A204.1 (cell line): ENCODE results near the gene HAGH.
"Not testable (repeated sequence)": the region's sequence is repeated elsewhere in the genome, so short reads cannot be mapped to it uniquely, and the experiment has no call there.

Experiments
- FAIRE-seq: peaks from 2 replicates; lab custom pipeline; 2012; peaks lifted over from hg19 to GRCh38; lab: Jason Lieb, UNC

Gene HAGH

DNA sequence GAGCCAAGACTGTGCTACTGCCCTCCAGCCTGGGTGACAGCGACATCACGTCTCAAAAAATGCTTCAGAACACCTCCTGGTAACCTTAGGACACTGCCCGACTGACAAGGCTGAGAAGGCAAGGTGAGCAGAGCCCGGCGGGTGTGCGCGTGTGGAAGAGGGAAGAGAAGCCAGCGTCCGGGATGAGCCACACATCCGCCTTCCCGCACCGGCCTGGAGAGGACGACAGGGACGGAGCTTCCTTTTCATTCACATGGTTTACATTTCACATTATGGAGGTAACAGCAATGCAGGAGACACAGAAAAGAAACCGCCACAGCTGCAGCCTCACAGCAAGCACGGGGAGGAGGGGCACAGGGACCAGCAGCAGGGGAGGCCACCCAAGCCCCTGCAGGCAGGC lies 16.5 kb downstream of the HAGH start:
- FAIRE-seq = no peak

DNA sequence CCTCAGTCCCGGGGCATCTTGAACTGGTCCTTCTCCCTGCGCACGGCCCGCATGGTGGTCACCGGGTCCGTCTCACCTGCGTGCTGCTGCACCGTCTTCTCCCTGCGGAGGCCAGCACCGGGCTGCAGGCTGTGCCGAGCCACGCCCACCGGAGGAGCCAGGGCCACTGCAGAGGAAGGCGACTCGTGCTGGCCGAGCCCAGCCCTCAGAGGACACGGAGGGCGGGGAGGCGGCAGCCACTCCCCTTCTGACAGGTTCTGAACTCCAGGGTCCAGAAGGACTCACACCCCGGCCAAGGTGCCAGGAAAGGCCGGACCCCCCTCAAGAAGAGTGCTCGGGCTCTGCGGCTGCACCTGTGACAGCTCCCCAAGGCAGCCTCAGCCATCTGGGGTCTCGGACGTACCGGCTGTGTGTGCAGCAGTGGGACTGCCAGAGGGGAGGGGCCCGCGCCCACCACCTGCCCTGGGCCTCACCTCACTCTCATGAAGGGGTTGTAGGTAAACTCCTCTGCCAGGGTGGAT lies 17.3 kb downstream of the HAGH start:
- no peak for FAIRE-seq

DNA sequence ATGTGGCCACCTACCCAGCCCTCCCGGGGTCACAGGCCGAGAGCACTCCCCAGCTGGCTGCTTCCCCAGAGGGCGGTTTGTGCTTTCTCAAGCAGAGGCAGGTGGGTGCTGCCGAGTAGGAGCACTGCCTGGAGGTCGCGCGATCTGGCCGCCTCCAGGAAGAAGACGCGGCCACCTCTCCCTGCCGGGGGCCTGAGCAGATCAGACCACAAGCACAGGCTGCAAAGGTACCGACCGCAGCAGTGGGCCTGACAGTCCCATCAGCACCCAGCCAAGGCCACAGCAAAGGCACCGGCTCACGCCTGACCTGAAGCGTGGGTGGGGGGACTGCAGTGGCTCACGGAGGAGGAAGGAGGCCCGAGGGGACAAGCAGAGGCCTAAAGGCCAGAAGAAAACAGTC lies 17.9 kb downstream of the HAGH start:
- no peak for FAIRE-seq

DNA sequence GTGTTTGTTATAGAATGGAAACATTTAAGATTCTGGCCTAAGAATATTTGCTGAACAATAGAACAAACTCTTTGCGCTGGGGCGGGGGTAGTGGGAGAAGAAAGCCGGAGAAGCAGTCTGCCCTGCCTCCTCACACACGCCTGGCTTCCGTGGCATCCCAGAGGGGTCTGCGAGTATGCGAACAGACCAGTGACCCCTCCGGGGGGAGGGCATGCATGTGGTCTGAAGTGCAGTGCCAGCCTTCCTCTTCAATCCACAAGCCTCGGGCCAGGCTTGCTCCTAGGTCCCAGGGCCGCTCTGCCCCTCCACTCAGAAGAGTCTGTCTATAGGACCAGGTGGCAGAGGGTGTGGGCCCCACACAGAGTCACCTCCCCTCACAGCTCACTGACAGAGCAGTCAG lies 19.0 kb downstream of the HAGH start:
- no peak for FAIRE-seq

DNA sequence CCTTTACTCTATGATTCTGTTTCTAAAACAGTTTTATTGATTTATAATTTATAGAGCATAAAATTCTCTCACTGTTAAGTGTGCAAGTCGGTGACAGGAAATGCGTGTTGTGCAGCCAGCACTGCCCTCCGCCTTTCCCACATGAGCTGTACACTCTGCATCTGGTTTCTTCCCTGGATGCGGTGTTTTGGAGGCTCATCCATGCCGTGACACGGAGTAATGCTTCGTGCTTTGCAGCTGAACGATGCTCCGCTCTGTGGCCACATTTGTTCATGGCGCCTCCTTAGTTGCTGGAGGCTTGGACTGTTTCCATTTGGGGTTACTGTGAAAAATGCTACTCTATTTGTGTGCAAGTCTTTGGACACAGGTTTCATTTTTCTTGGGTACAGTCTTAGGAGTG lies 25.9 kb downstream of the HAGH start:
- no peak for FAIRE-seq

DNA sequence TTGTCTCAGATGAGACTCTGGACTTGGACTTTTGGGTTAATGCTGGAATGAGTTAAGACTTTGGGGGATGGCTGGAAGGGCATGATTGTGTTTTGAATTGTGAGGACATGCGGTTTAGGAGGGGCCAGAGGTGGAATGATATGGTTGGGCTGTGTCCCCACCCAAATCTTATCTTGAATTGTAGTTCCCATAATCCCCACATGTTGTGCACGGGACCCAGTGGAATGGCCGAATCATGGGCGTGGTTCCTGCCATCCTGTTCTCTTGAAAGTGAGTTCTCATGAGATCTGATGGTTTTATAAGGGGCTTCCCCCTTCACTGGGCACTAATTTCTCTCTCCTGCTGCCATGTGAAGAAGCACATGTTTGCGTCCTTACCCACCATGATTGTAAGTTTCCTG lies 27.4 kb downstream of the HAGH start:
- FAIRE-seq = not testable (repeated sequence)

DNA sequence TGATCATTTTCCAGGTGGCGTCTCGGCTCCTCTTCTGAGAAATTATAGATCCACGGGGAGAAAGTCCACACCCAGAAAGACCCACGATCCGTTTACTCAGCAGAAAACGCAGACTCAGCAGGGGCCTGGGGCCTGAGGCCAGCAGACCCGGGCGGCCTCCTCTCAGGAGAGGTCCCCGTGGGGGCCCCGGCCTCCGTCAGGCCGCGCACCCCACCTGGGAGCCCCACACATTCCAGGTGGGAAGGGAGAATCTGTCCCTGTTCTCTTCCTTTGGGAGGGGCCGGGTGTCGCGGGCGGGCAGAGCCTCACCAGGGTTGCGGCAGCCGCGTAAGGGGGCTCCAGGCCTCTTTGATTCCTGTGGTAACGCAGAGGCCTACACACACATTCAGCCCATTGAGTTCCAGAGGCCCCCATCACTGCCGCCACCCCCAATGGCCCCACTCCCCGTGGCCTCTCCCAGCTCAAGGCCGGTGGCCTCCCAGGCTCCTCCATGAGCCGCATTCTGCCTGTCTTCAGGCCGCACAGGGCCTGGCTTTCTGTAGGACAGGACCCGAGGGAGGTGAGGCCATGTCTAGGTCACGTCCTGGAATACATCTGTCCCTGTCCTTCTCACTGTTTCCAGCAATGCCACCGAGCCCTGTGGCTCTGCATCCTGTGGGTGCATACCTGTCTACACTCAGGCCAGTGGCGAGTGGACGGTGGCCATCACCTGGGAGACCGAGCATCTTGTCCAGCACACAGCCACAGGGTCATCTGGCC lies 31.5 kb downstream of the HAGH start:
- no peak for FAIRE-seq

DNA sequence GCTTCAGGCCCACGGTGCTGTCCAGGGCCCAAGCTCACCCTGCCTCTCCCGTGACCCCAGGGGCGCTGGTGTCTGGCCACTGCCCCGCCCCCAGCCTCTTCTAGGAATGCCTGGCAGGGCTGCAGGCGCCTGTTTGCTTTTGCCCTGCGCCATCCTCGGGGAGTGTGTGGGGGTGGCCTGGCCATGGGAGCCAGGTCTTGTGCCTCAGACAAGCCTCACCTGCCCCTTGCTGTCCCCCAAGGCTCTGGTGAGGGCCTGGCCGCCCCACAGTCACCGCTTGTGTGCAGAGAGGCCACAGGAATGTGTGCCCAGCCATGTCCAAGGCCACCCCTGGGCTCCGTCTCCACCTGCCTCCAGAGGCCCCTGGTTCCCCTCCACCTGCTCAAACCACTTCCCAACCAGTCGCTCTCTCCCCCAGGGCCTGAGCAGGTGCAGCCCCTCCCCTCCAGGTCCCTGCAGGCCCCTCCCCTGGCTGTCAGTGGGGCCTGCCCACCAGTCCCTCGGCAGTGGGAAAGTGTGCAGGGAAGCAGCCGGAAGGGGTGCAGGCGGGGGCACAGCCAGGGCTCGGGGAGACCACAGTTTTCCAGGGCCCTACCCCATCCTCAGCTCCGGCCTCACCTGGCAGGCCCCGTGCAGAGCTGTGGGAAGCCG lies 32.3 kb downstream of the HAGH start:
- FAIRE-seq = no peak

DNA sequence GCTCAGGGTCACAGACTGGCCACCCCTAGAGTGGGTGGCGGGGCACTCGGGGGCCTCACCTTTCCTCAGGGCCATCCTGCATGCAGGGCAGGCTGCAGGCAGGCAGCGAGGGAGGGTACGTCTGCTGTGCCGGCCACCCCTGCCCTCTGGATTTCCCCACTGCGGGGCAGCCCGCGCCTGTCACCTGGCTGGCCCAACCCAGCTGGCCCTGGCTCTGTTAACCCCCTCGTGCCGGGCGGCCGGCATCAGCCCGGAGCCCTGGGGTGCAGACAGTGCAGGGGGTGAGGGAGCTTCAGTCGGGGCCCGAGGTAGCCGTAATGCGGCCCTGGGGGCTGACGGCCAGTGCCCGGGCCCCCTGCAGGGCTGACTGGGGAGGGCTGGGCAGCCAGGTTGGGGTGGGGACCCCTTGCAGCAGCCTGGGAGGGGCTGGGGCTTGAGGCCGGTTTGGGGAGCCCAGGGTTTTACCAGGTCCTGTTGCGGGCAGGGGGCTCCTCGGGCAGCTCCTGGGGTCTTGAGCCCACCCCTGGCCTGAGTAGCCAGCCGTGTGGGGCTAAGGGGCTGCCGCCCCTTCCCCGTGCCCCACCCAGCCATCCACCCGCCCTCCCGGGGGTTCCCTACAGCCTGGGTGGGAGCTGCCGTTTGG lies 32.9 kb downstream of the HAGH start, which contains the start of gene IGFALS:
Gene IGFALS, minus strand, starts transcription at position 128 of the 643 bp plus-strand sequence. Its CDS starts 53 bp downstream, at position 75.
- FAIRE-seq = no peak

DNA sequence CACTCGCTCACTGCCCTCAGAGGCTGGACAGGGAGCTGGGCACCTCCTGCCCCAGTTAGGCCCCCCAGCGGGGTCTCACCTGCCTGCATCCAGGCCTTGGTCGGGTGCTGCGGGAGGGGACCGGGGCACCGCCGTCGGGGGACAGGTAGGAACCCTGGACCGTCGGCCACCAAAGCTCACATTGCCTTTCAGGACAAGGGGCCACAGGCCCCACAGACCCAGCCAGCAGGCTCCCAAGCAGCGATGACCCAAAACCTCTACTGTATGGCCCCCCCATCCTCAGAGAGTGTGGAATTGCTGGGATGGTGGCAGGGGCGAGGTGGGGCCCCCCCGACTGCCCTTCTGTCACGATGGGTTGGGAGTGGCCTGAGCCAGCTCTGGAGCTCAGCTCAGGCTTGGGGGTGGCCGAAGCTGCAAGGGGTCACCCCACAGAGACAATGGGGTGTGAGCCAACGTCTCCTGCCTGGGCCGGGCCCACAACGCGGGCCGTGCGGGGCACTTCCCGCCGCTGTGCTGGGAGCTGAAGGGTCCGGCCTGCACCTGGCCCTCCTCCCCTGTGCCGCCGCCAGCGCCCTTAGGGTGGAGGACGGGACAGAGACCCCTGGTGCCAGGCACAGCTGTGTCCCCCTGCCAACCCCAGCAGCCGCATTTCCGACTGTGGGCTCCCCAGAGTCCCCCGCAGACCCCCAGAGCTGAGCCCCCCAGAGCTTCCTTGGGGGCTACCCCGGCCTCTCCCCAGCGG lies 33.6 kb downstream of the HAGH start:
- FAIRE-seq = no peak

DNA sequence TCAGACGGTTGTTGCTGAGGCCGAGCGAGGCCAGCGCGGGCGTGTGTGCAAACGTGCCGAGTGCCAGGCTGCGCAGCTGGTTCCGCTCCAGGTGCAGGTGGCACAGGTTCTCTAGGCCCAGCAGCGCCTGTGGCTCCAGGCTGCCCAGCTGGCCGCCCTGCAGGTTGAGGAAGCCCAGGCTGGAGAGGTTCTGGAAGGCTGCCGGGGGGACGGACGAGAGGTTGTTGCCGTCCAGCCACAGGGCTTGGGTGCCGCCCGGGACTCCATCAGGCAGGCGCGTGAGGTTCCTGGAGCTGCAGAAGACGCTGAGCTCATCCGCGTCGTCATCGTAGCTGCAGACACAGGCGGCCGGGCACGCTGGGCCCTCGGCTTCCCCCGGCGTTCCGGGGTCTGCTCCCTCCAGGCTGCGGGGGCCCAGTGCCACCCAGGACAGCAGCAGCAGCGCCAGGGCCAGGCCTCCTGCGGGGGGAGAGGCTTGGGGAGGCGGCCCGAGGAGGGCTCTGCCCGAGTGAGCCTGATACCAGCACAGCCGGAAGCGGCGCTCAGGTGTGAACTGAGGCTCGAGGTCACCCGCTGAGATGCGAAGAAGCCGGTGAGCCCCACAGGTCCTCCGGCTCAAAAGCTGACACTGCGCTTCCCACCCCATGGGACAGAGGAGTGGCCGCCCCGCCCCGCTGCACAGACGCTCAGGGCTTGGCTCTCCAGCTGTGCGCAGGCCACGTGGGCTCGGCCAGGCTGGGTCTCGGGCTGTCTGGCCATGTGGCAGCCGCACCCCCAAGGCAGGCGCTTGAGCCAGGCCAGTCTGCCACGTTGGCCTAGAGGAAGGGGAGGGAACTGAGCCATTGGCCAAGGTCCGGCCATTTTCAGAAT lies 34.4 kb downstream of the HAGH start:
- no peak for FAIRE-seq

DNA sequence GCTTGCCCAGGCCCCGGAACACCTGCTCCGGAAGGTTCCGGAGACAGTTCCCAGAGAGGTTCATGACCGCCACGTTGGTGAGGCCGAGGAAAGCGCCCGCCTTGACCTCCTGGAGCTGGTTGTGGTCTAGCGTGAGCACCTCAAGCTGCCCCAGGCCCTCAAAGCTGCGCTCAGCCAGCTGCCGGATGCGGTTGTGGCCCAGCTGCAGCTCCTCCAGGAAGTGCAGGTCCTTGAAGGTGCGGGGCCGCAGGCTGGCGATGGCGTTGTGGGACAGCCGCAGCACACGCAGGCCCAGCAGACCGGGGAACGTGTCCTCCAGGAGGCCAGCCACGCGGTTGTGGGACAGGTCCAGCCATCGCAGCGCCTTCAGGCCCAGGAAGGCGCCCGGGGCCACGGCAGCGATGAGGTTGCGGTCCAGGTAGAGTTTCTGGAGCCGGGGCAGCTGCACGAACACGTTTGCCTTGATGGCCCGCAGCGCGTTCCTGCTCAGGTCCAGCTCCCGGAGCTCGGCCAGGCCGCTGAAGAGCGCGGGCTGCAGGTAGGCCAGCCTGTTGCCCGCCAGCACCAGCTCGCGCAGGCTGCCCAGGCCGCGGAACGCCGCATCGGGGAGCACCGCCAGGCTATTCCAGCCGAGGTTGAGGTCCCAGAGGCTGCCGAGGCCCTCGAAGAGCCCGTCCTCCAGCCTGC lies 35.2 kb downstream of the HAGH start:
- no peak for FAIRE-seq

DNA sequence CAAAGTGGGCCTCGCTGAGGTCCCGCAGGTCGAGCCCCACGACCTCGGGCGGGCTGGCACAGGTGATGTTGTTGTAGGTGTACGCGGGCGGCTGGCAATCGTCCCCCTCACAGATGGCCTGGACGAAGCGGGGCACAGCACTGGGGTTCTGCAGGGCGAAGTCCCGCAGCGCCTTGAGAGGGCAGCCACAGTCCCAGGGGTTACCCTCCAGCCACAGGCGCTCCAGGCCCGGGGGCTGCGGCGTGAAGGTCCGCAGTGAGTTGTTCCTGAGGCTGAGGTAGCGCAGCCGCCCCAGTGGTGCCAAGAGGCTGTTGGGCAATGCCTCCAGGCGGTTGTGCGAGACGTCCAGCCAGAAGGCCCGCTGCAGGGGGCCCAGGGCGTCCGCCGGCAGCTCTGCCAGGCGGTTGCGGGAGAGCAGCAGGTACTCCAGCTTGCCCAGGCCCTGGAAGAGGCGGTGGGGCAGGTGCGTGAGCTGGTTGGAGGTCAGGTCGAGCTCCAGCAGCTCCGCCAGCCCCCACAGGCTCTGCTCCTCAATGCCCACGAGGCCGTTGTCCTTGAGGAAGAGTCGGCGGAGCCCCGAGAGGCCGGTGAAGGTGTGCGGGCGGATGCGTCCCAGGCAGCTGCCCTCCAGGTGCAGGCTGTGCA lies 35.9 kb downstream of the HAGH start:
- FAIRE-seq = no peak

DNA sequence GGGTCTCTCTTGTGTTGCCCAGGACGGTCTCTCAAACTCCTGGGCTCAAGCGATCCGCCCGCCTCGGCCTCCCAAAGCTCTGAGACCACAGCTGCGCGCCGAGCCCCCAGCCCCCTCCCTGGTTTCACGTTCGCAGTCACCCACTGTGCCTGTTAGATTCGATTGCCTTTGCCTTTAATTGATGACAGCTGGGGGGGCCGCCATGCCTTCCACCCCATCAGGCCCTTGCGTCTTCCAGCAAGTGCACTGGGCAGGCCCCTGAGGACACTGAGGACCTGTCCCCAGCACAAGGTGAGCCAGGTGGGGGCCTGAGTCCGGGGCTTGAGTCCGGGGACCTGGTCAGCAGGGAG lies 36.4 kb downstream of the HAGH start:
- no peak for FAIRE-seq

DNA sequence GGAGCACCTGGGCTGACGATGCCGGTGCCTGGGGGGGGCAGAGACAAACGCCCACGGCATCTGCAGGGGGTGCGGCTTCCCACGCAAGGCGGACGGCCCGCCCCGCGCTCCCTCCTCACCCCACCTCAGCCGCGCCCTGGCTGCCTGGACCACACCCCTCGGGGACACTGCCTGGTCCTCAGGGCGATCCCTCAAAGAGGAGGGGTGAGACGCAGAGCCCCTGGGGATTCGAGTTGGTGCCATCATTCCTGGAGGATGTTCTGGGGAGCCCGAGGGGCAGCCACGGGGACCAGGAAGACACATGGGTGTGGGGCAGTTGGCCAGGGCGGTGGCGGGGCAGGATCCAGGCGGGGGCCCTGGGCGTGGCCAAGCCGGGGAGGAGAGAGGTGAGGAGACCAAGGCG lies 37.0 kb downstream of the HAGH start:
- FAIRE-seq = no peak

DNA sequence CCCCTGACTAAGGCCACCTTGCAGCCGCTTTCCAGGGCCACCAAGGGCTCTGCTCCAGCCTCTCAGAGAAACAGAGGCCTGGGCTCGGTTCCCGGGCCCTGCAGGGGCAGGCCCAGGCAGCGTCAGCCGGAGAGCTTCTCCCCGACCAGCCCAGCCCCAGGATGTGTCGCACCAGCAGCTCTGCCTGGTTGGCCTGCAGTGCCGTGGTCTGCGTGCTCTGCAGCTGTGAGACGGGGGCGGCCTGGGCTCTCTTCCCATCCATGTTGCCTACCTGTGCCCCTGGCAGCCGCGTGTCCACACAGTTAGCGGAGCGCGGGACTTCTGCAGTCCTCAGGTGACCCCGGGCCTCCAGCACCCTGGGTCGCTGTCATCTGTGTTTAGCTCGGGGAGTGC lies 37.9 kb downstream of the HAGH start:
- FAIRE-seq = no peak

DNA sequence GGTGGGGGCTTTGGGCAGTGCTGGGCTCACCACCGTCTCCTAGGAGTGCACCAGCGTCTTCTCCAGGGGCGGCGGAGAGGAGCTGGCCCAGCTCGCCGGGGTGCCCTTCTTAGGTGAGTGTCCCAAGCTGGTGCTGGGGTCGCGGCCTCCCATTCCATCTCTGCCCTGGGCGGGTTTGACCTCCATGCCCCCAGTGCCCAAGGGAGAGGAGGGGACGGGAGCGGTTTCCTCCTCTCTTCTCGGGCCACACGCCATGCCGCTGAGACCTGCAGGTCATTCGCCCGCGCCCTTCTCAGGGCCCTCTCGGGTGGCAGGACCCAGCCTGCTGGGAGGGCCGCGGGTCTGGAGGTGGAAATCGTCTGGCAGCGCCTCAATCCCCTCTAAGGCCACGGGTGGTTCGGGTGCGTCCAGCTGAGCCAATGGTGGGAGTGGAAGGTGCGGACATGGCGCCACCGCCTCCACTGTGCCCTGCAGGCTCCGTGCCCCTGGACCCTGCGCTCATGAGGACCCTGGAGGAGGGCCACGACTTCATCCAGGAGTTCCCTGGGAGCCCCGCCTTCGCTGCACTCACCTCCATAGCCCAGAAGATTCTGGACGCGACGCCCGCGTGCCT lies 38.4 kb downstream of the HAGH start:
- no peak for FAIRE-seq

DNA sequence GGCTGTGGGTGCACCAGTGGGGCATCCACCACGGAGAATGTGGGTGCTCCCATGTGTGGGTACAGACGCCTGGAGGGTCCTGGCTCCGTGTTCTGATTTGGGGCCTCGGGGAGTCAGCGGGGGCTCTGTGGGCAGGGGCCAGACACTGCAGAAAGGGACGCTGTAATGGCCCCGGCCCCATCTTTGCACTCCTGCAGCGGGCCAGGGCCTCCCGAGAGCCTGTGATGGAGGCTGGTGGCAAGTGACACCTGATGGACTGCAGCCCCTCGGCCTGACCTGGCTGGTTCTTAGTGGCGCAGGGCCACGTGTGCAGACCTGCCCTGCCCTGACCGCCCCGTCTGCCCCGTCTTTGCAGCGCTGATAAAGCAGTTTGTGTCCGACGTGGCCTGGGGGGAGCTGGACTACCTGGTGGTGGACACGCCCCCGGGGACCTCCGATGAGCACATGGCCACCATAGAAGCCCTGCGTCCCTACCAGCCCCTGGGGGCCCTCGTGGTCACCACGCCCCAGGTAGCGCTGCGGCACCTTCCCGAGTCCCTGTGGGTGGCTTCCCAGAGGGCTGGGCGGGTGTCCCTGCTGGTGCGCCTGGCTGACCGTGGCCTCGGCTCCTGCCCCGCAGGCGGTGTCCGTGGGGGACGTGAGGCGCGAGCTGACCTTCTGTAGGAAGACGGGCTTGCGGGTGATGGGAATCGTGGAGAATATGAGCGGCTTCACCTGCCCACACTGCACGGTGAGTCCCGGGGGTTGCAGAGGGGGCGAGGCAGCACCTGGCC lies 39.1 kb downstream of the HAGH start:
- FAIRE-seq = no peak

DNA sequence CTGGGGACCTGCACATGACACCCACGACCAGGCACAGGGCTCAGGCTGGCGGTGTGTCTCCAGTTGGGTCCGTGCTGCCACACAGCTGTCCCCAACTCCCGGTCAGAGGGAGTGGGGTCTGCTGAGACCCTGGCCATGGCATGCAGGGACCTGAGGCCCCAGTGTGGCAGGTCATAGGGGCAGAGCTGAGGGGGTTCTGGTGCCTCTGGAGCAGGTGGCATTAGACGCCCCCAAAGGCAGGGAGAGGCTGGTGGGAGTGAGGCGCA lies 39.6 kb downstream of the HAGH start:
- no peak for FAIRE-seq
